Endodermal cell (in vitro differentiated cells): ENCODE data around the gene TMPRSS9. TPM values are rescaled to one million over a fixed set of nuclear protein-coding genes. Genes with fewer than 3 reads are reported as not detected.

Experiments
- DNase-seq: peaks from one replicate; pipeline ENCODE4 v3.0.0-alpha.2; 2017
- H3K27ac ChIP-seq: 2 replicates; pipeline ENCODE4 v1.5.1; 2013; ENCODE audit warnings: mild to moderate bottlenecking, low read depth, low read length, moderate library complexity
- H3K27me3 ChIP-seq: 2 replicates; pipeline ENCODE4 v1.6.1; 2013; ENCODE audit warnings: mild to moderate bottlenecking, low read length, moderate library complexity; ENCODE audit not compliant: insufficient read depth, control insufficient read depth, poor library complexity, severe bottlenecking
- H3K36me3 ChIP-seq: 2 replicates; pipeline ENCODE4 v1.7.0; 2013; ENCODE audit warnings: mild to moderate bottlenecking, low read length, moderate library complexity; ENCODE audit not compliant: control insufficient read depth, insufficient read depth
- H3K4me1 ChIP-seq: one replicate; pipeline ENCODE4 v1.7.0; 2013; ENCODE audit warnings: low read length; ENCODE audit not compliant: control insufficient read depth, insufficient read depth
- H3K4me3 ChIP-seq: 2 replicates; pipeline ENCODE4 v1.5.1; 2013; ENCODE audit warnings: mild to moderate bottlenecking, low read length, moderate library complexity
- H3K9ac ChIP-seq: 2 replicates; pipeline ENCODE4 v1.6.1; 2013; ENCODE audit warnings: mild to moderate bottlenecking, low read length, moderate library complexity; ENCODE audit not compliant: poor library complexity, severe bottlenecking; ENCODE audit errors: extremely low read depth
- H3K9me3 ChIP-seq: 2 replicates; pipeline ENCODE4 v1.6.1; 2013; ENCODE audit warnings: mild to moderate bottlenecking, low read length, moderate library complexity; ENCODE audit not compliant: control insufficient read depth
- H3K27ac Mint-ChIP-seq: 2 replicates; pipeline ENCODE4 v1.8.0; 2020; ENCODE audit warnings: mixed read lengths
- H3K27me3 Mint-ChIP-seq: 2 replicates; pipeline ENCODE4 v1.8.0; 2021; ENCODE audit warnings: mild to moderate bottlenecking, mixed read lengths; ENCODE audit not compliant: insufficient read depth
- H3K36me3 Mint-ChIP-seq: 2 replicates; pipeline ENCODE4 v1.8.0; 2020; ENCODE audit warnings: low read depth, mixed read lengths
- H3K4me1 Mint-ChIP-seq: 2 replicates; pipeline ENCODE4 v1.8.0; 2020; ENCODE audit warnings: mixed read lengths
- H3K4me3 Mint-ChIP-seq: 2 replicates; pipeline ENCODE4 v1.8.0; 2020; ENCODE audit warnings: mild to moderate bottlenecking, moderate library complexity, mixed read lengths
- H3K9me3 Mint-ChIP-seq: 2 replicates; pipeline ENCODE4 v1.8.0; 2020; ENCODE audit warnings: mild to moderate bottlenecking, mixed read lengths
- CTCF ChIP-seq: fragments of 200-600 bp; sonication (generic); conservative IDR thresholded peaks from 2 replicates; pipeline ENCODE4 v1.5.0; 2021; ENCODE audit warnings: antibody characterized with exemption, mild to moderate bottlenecking
- WGBS, 2 experiments: methylation state at CpG; one replicate each; pipeline versions ENCODE4 v1.1.5 to v1.1.7; 2013; ENCODE audit warnings: missing lambda C conversion rate in 2 of 2, mixed read lengths in 1 of 2; ENCODE audit not compliant: insufficient coverage in 1 of 2, insufficient read length in 1 of 2; 5-methylcytosine and 5-hydroxymethylcytosine counted together
- total RNA-seq, 2 donors: library from RNA; stranded (reverse); fragmentation: NEBNext Ultra II Directional in 1 of 2; extraction: Animal tissue kit (Norgen Biotek cat#: 25700) in 1 of 2; gene quantifications; 2 replicates in 1 of 2; 3 replicates in 1 of 2; pipeline ENCODE4 v1.2.1, GENCODE V29; 2021

The TMPRSS9 gene
- total RNA-seq, 2 donors from 2014 or later, result 0.73 to 1.2 TPM

GRCh38 chr19:2328401-2329148 is 31.5 kb upstream of the TMPRSS9 start, which contains the start of the genes LSM7 and SPPL2B:
Gene LSM7 (minus strand): TSS chr19:2328586. CDS start chr19:2328566, 20 bp downstream.
Gene SPPL2B (plus strand): TSS chr19:2328684. CDS start chr19:2328710, 26 bp downstream.
- no peak for TF ChIP-seq CTCF
- Histone ChIP-seq H3K9ac (peak within 1 kb of the TSS; percentile 72), H3K27me3 (no peaks in the 10 kb centered on the region), H3K4me3 (peak within 1 kb of the TSS; percentile 81), H3K36me3 (peaks cover 8% of the 10 kb centered on the region), H3K9me3 (no peaks in the 10 kb centered on the region), H3K27ac (peak within 1 kb of the TSS; percentile 94), H3K4me1 (peaks cover 7% of the 10 kb centered on the region)
- DNase-seq, result peak; percentile 93
- Mint-ChIP-seq H3K4me1 (peaks cover 35% of the 10 kb centered on the region), H3K4me3 (peak within 1 kb of the TSS; percentile 92), H3K27ac (peak within 1 kb of the TSS; percentile 98), H3K9me3 (no peaks in the 10 kb centered on the region), H3K27me3 (no peaks in the 10 kb centered on the region), H3K36me3 (peaks cover 17% of the 10 kb centered on the region)
- 0% methylated on average over 62 to 89 of the region's 89 CpGs for WGBS, 2 experiments

- peak overlapping the region; percentile 47 for H3K27ac Mint-ChIP-seq
- H3K9me3 Mint-ChIP-seq, result no peaks in the 10 kb centered on the region
- H3K36me3 Mint-ChIP-seq, result peaks cover 15% of the 10 kb centered on the region
- 10 to 11% methylated on average over 2 to 16 of the region's 16 CpGs for WGBS, 2 experiments
- TF ChIP-seq CTCF, result no peak
- peak overlapping the region; percentile 92 for H3K4me3 Mint-ChIP-seq
- peak overlapping the region; percentile 81 for H3K4me3 ChIP-seq
- H3K9ac ChIP-seq, result peak overlapping the region; percentile 72
- H3K27me3 Mint-ChIP-seq, result no peaks in the 10 kb centered on the region
- peak overlapping the region; percentile 84 for H3K27ac ChIP-seq
- no peaks in the 10 kb centered on the region for H3K9me3 ChIP-seq
- peaks cover 7% of the 10 kb centered on the region for H3K4me1 ChIP-seq
- peaks cover 7% of the 10 kb centered on the region for H3K36me3 ChIP-seq
- no peak for DNase-seq
- peaks cover 35% of the 10 kb centered on the region for H3K4me1 Mint-ChIP-seq
- H3K27me3 ChIP-seq, result no peaks in the 10 kb centered on the region
These were observed 31.0 kb upstream of the TMPRSS9 start for GRCh38 chr19:2329149-2329478.

GRCh38 chr19:2329501-2329916 is 30.6 kb upstream of the TMPRSS9 start:
- Mint-ChIP-seq H3K4me3 (peak overlapping the region; percentile 92), H3K9me3 (no peaks in the 10 kb centered on the region), H3K36me3 (peaks cover 11% of the 10 kb centered on the region), H3K4me1 (peaks cover 35% of the 10 kb centered on the region), H3K27ac (peak overlapping the region; percentile 47), H3K27me3 (no peaks in the 10 kb centered on the region)
- H3K9me3 ChIP-seq, result no peaks in the 10 kb centered on the region
- 53 to 61% methylated on average over 6 to 13 of the region's 13 CpGs for WGBS, 2 experiments
- H3K27ac ChIP-seq, result peak overlapping the region; percentile 84
- TF ChIP-seq CTCF, result no peak
- no peaks in the 10 kb centered on the region for H3K27me3 ChIP-seq
- H3K36me3 ChIP-seq, result peaks cover 5% of the 10 kb centered on the region
- peak overlapping the region; percentile 81 for H3K4me3 ChIP-seq
- peak overlapping the region; percentile 72 for H3K9ac ChIP-seq
- no peak for DNase-seq
- H3K4me1 ChIP-seq, result peaks cover 7% of the 10 kb centered on the region
